C4-2B (cell line): ENCODE measurements around the gene NPIPA1.
"Not testable (repeated sequence)": the region's sequence is repeated elsewhere in the genome, so short reads cannot be mapped to it uniquely, and the experiment has no call there.

Experiments used
- CTCF ChIP-seq: fragments of 450-650 bp; conservative IDR thresholded peaks from 2 replicates; pipeline ENCODE4 v1.5.1; 2017; ENCODE audit warnings: mild to moderate bottlenecking
- ZFX ChIP-seq: fragments of 450-650 bp; IDR thresholded peaks from 2 replicates; pipeline ENCODE4 v1.6.1; 2017

GRCh38 chr16:14895382-14895781 is 41.9 kb upstream of the NPIPA1 start:
- TF ChIP-seq CTCF, ZFX: not testable (repeated sequence)
